OCI-LY3 (cell line): Measurements from ENCODE around the gene DSPP.

Source experiments
- H2AFZ ChIP-seq: fragments of 200-600, 300-600 bp; shearing (Covaris generic); 2 replicates; pipeline ENCODE4 v1.6.0; 2014; ENCODE audit warnings: antibody characterized with exemption, low read depth, low read length
- H3K27ac ChIP-seq: fragments of 200-600, 300-600 bp; sonication (generic); 2 replicates; pipeline ENCODE4 v1.5.1; 2014; ENCODE audit warnings: mild to moderate bottlenecking, low read length, moderate library complexity, mixed read lengths
- H3K27me3 ChIP-seq: fragments of 200-600, 300-600 bp; sonication (generic); 2 replicates; pipeline ENCODE4 v1.6.1; 2014; ENCODE audit warnings: low read depth, low read length, mixed read lengths
- H3K36me3 ChIP-seq: fragments of 200-600, 300-600 bp; sonication (generic); replicated peaks from 2 replicates; pipeline ENCODE3; 2014; ENCODE audit warnings: low read depth, low read length, mixed read lengths
- H3K4me1 ChIP-seq: fragments of 300-600, 200-600 bp; sonication (generic); 2 replicates; pipeline ENCODE4 v1.6.1; 2014; ENCODE audit warnings: low read length, mixed read lengths
- H3K4me2 ChIP-seq: fragments of 200-600, 300-600 bp; sonication (generic); 2 replicates; pipeline ENCODE4 v1.6.1; 2014; ENCODE audit warnings: low read length, mixed read lengths
- H3K4me3 ChIP-seq: fragments of 300-600, 200-600 bp; sonication (generic); 2 replicates; pipeline ENCODE4 v1.5.1; 2014; ENCODE audit warnings: antibody characterized with exemption, mild to moderate bottlenecking, low read length, moderate library complexity
- H3K79me2 ChIP-seq: fragments of 300-600, 200-600 bp; shearing (Covaris generic); 2 replicates; pipeline ENCODE4 v1.6.1; 2014; ENCODE audit warnings: mild to moderate bottlenecking, low read length, mixed read lengths
- H3K9ac ChIP-seq: fragments of 300-600, 200-600 bp; shearing (Covaris generic); 2 replicates; pipeline ENCODE4 v1.6.0; 2014; ENCODE audit warnings: mild to moderate bottlenecking, low read length, moderate library complexity
- H3K9me3 ChIP-seq: fragments of 200-600, 300-600 bp; shearing (Covaris generic); 2 replicates; pipeline ENCODE4 v1.6.1; 2014; ENCODE audit warnings: low read length, mixed read lengths; ENCODE audit not compliant: insufficient read depth
- H4K20me1 ChIP-seq: fragments of 200-600, 300-600 bp; sonication (generic); 2 replicates; pipeline ENCODE4 v1.6.1; 2016; ENCODE audit warnings: low read length, mixed read lengths; ENCODE audit not compliant: insufficient read depth
- EZH2phosphoT487 ChIP-seq: fragments of 200-600 bp; shearing (Covaris generic); IDR thresholded peaks from 2 replicates; pipeline ENCODE4 v1.6.1; 2018; ENCODE audit warnings: antibody characterized with exemption, mixed run types, low read depth
- TF ChIP-seq, protein P1 (sequence below): fragments of 200-600, 300-600 bp; sonication (generic); IDR thresholded peaks from 2 replicates; pipeline ENCODE4 v1.5.1; 2014; ENCODE audit warnings: antibody characterized with exemption, low read length, low read depth

Gene DSPP

DNA sequence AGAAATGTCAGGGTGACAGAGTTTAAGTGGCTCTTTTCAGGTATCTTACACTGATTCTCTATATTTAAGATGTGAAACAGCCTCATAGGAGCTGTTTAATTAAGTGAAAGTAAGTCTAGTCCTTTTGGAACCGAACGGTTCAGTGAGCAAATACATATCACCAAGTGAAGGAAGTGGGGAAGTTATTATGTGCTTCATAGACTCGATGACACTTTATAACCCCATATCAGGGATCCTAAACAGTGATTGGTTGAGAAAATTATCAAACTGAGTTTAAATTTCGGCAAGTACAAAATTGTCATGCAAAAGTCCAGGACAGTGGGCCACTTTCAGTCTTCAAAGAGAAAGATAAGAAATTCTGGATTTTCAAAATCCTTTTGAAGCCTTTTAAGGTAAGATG is at the start of gene DSPP:
Gene DSPP, plus strand, starts transcription at position 301 of the 400 bp plus-strand sequence. CDS start 2,380 bp downstream, outside the sequence.
- Histone ChIP-seq H3K4me3 (peak within 1 kb of the TSS; percentile 32), H3K36me3 (no peaks in the 10 kb centered on the region), H3K27me3 (no peaks in the 10 kb centered on the region), H3K27ac (no peak within 1 kb of the TSS), H3K4me2 (peak within 1 kb of the TSS; percentile 40), H3K9me3 (no peaks in the 10 kb centered on the region), H4K20me1 (no peaks in the 10 kb centered on the region), H2AFZ (peak within 1 kb of the TSS; percentile 24; the same call in 1 of the 2 replicates), H3K9ac (no peak within 1 kb of the TSS), H3K79me2 (no peaks in the 10 kb centered on the region), H3K4me1 (peaks cover 12% of the 10 kb centered on the region)
- TF ChIP-seq, protein P1, sequence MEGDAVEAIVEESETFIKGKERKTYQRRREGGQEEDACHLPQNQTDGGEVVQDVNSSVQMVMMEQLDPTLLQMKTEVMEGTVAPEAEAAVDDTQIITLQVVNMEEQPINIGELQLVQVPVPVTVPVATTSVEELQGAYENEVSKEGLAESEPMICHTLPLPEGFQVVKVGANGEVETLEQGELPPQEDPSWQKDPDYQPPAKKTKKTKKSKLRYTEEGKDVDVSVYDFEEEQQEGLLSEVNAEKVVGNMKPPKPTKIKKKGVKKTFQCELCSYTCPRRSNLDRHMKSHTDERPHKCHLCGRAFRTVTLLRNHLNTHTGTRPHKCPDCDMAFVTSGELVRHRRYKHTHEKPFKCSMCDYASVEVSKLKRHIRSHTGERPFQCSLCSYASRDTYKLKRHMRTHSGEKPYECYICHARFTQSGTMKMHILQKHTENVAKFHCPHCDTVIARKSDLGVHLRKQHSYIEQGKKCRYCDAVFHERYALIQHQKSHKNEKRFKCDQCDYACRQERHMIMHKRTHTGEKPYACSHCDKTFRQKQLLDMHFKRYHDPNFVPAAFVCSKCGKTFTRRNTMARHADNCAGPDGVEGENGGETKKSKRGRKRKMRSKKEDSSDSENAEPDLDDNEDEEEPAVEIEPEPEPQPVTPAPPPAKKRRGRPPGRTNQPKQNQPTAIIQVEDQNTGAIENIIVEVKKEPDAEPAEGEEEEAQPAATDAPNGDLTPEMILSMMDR: no peak
- no peak for TF ChIP-seq EZH2phosphoT487

DNA sequence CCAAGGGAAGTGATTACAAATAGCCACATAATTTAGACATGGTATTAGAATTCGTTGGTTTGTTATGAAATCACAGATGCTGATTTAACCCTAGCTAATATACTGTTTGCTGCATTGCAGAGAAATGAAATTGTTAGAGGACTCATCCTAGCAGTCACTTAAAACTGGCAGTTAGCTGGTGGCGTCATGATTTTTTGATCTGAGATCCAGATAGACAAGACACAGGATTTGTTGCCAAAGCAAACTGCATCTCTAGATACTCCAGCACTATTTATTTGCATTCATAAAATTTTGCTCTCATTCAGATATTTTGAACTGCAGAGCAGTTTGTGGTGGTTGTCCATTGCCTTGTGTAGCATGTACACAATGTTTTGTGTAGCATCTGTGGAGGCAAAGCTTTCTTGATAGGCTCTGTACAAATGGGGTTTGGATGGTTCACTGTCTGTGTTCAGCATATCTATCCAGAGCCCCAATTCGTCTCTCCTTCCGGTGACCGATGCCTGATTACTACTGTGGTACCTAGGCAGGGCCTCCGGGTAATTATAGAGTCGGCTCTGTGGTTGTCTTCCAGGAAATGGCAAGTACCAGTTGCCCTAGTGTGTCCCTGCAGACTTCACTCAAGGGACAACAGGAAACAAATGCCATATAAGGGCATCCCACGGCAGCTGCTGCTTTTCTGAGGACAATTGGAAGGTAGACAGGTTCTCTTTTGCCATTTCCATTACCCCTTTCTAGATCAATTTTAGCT is 49.1 kb upstream of the DSPP start:
- TF ChIP-seq, protein P1: no peak
- no peak for TF ChIP-seq EZH2phosphoT487
- Histone ChIP-seq H4K20me1 (no peaks in the 10 kb centered on the region), H3K4me2 (no peak overlapping the region; the same call in 1 of the 2 replicates), H3K27ac (no peak overlapping the region), H3K36me3 (no peaks in the 10 kb centered on the region), H3K9me3 (no peaks in the 10 kb centered on the region), H2AFZ (no peak overlapping the region), H3K27me3 (no peaks in the 10 kb centered on the region), H3K4me1 (no peaks in the 10 kb centered on the region), H3K4me3 (no peak overlapping the region), H3K79me2 (no peaks in the 10 kb centered on the region), H3K9ac (no peak overlapping the region)

DNA sequence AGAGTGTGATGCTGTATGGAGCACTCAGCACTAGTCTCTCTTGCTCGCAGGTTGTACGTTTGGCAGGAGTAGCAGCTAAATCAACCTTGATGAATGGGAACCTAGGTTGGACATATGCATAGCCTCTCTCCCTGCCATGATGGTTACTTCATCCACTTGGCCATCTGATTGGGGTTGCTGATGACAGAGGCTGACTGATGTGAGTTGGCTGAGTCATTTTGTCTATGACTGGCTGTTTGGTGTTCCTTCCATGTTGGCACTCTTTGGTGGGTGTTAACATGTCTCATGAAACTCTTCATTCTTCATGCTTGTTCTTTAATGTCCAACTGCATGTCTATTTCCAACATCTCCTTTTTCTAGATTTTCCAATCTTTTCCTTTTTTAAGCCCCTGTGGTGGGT is 47.5 kb upstream of the DSPP start:
- Histone ChIP-seq H3K9me3 (no peaks in the 10 kb centered on the region), H4K20me1 (no peaks in the 10 kb centered on the region), H3K9ac (no peak overlapping the region), H3K79me2 (no peaks in the 10 kb centered on the region), H3K4me3 (no peak overlapping the region), H3K27ac (no peak overlapping the region), H3K27me3 (no peaks in the 10 kb centered on the region), H3K36me3 (no peaks in the 10 kb centered on the region), H2AFZ (no peak overlapping the region), H3K4me1 (no peaks in the 10 kb centered on the region), H3K4me2 (no peak overlapping the region)
- TF ChIP-seq, protein P1: no peak
- no peak for TF ChIP-seq EZH2phosphoT487

DNA sequence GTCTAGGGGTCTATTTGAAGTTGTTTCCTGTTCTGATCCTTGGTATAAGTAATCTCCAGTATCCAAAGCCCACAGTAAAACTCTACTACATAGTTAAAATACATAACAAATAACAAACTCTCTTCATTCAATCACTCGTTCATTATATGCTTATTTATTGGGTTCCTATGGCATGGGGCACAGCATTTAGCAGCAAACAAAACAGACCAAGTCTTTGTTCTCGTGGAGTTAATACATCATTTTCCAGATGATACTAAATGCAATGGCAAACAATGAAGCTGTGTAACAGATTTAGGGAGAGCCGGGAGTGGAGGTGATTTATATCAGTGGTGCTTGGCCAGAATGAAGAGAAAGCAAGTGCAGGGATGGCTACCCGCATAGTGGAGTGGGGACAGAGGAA is 42.6 kb upstream of the DSPP start:
- no peaks in the 10 kb centered on the region for H3K36me3 ChIP-seq
- no peaks in the 10 kb centered on the region for H4K20me1 ChIP-seq
- H3K4me2 ChIP-seq: no peak overlapping the region
- H3K27ac ChIP-seq: no peak overlapping the region
- H2AFZ ChIP-seq: no peak overlapping the region
- H3K27me3 ChIP-seq: no peaks in the 10 kb centered on the region
- H3K4me1 ChIP-seq: no peaks in the 10 kb centered on the region
- H3K79me2 ChIP-seq: no peaks in the 10 kb centered on the region
- no peaks in the 10 kb centered on the region for H3K9me3 ChIP-seq
- TF ChIP-seq EZH2phosphoT487: no peak
- TF ChIP-seq, protein P1: no peak
- H3K4me3 ChIP-seq: no peak overlapping the region
- H3K9ac ChIP-seq: no peak overlapping the region
